Activated T-cell treated with anti-CD3 and anti-CD28 coated beads for 24 hours (primary cell): Measurements from ENCODE around the gene CA12.
A peak's percentile ranks its signal among the peaks of the same experiment; 100 is the strongest.

ENCODE experiments used
- DNase-seq: peaks from one replicate; pipeline ENCODE4 v3.0.0-alpha.2; 2020; ENCODE audit warnings: low read depth

The CA12 gene

DNA sequence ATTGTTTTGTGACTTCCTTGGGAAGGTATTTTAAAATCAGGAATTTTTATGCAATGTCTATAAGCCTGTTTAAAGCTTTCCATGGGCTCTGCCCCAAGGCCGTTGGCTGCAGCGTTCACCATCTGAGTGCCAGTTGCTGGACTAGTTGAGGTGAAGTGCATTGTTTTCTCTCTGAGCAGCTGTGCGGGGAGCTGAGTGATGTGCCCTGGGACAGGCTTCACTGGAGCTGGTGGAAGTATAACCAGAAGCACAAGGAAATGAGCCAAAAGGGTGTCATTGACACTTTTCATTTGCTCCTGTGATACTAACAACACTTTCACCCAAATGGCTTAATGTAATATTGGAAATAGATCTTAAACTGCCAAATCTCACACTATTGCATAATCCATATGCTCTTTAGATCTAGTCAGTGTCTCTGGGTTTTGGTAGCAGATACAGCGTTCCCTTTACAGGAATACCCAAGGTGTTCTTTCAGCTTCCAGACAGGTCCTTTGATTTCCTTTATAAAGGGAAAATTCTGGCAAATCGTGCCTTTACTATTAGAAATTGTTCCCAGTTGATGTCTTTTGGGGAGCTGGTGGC is 75.1 kb downstream of the CA12 start:
- DNase-seq, result no peak

DNA sequence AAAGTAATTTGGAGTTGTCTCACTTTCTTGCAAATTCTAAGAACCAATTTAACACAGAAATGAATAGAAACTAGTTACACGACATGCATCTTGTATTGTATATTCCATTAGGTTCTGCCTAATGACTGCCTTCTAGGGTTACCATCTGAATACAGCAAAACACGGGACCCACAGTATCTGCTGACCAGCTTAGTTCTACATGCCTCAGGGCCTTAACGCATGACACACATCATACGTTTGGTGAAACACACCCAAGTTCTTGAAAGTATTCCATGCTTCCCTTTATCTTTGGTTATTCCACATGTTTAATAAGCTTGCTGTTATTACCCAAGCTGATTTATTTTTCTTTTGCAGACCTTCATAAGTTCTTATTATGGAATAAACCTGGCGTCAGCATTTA is 76.4 kb downstream of the CA12 start:
- no peak for DNase-seq

DNA sequence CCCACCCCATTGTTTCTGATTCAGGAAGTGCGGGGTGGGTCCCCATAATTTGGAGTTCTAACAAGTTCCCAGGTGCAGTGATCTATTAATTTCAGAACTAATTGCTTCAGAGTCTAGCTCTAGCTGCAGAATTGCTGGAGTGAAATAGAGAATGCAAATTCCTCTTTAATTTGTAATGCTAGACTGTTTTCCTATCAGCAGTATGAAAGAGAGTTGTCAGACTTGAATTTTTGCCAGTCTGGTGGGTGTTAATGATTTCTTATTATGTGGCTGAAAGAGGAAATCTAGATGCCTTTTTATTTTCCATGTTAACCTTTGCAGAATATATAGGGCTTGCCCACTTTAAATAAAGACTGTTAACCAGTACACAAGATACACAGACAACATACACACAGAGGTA is 80.6 kb downstream of the CA12 start:
- no peak for DNase-seq

DNA sequence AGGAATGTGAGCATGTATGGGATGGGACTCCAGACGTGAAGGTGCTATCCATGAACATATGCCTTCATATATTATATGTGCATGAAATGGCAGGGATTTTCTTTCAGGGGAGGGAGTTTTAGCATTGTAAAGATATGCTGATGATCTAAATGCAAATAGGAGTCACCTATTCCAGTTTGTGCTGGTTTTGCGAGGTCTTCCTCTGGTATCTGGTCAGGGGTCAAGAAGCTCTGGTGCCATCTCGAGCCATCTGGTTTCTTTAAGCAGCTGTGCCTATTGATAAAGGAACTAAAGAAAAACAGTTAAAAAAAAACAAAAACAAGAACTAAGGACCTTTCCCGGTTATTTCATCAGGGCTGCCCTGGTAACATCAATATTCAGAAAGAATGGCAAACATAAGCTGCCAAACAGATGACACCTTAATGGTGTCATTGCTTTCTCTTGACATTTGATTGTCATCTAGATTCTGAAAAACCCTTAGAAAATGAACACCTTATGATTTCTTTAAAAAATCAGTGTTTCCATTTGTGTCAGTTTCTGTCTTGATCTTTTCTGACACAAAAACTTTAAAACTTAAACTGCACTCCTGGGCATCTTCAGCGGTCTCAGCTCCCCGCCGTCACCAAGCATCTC is 81.6 kb downstream of the CA12 start:
- DNase-seq, result no peak

DNA sequence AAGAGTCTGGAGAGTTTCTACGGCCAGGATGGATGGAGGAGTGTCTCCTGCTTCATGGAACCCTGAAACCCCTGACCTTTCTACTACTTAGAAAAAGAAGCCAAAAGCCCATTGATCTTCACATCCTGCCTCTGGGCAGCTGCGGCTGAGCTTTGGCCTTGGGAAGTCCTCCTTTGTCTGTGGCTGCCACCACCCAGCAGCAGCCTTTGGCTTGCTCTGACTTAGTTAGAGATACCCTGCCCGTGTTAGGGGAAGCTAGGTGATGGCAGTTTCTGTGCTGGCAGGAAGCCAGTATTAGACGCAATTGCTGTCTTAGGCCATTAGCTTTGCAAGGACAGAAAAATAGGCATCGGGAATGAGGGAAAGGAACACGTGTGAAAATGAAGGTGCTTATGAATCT is 85.5 kb downstream of the CA12 start:
- no peak for DNase-seq

DNA sequence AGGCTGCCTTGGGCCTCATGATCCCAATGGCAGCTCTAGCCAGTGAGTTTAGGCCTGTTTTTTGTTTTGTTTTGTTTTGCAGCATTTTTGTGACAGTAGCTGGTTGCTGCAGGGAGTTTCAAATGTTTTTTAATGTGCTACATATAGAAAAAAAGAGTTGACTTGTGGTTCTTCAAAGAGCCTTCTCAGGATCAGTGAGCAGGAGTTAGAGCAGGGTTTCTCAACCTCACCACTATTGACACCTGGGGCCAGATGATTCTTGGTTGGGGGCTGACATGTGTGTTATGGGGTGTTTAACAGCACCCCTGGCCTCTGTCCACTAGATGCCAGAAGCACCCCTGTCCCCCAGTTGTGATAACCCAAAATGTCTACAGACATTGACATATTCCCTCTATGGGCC is 86.3 kb downstream of the CA12 start:
- DNase-seq, result no peak

DNA sequence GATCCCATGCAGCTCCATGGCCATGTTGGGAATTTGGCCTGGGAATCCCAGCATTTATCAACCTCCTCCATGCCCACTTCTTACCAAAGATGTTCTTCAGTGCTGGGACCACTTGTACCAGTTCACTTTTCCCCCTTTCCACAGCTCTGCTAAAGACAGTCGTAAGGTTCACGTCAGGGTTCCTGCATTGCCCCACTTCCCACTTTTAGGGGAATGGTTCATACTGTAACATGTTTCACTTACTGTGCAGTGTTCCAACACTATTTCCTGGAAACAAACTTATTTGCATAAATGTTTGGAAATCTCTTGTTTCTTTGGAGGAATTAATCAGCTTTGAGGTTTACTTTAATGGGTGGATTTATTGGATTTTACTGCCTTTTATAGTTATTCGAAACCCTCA is 87.3 kb downstream of the CA12 start:
- no peak for DNase-seq

DNA sequence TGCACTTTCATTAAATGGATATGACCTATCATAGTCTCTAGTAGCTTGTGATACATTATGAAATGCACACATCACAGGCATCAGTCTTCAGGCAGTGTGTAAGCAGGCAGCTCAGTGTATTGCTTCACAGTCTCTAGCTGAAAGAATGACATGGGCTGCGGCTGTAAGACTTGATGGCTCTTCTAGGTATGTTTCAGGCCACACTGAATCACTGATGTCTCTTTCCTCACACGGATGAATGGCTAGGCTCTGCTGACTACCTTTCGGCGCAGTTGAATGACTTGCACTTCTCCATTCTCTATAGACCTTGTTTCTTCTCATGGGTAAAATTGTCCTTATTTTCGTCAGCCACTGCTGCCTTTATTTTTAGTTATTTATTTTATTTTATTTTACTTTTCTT is 88.9 kb downstream of the CA12 start:
- DNase-seq, result no peak

DNA sequence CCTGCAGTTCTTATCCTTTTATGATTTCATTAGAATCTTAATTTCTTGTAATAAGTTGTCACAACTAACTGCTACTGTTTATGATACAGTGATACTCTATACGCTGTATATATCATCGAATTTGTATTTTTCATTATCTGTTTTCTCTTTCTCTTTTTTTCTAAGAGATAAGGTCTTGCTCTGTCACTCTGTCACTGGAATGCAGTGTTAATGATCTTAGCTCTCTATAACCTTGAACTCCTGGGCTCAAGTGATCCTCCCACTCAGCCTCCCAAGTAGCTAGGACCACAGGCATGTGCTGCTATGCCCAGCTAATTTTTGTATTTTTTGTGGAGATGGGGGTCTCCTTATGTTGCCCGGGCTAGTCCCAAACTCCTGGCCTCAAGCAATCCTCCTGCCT is 89.4 kb downstream of the CA12 start:
- DNase-seq, result no peak

DNA sequence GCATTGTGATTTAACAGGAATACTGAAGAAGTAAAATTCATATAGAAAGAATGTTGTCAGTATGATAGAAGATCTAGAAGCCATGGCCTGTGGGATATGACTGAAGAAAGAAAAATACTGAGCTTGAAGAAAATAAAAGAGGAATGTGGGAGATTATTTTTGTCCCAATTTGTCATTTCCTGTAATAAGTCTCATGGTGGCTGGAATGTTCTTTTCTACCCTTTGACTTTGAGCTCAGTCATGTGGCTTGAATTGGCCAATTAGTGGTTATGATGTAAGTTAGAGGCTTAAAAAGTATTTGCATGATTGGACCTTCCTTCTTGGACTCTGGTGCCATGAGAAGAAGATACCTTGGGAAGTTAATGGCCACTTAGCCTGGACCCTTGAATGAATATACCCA is 90.1 kb downstream of the CA12 start:
- DNase-seq, result no peak

DNA sequence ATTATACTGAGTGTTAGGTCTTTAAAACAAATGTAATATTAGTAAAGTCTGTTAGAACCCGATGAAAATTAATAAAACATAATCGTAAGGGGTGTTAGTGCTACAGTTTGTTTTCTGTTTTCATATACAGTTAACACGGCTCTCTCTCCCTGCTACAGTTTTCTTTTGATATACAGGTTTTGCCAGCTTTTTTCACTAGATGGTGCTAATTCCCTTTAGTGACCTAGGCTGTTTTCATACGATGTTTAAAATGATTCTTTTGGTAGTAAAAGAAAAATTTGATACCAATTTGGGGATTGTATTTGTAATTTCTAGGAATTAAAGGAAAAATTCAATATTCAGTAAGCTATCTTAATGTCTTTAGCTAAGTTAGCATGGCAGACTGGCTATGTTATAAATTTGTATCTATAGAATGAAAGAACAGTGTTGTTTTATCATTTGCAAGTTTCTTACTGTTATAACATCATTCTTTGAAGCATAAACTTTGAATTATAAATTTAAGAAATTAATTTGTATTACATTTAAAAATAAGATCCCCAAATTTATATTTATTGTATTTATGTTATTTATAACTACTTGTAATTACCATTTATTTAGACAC is 92.8 kb downstream of the CA12 start:
- DNase-seq, result no peak

DNA sequence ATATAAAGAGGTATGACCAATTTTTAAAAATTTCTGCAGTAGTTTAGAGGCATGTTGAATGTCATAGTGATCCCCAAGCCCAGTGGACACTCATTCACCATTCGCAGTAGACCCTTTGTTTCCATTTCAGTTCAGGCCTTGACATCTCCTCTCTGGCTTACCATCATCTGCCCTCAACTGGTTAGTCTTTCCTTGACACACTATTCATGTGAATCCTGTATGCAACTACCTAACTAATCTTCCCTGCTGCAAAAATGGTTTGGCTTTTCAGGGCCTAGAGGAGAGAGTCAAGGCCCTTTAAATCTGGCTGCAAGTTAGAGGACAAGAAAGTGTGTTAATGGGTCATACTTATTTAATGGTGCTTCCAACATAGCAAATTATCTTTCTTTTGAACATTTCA is 93.3 kb downstream of the CA12 start:
- no peak for DNase-seq

DNA sequence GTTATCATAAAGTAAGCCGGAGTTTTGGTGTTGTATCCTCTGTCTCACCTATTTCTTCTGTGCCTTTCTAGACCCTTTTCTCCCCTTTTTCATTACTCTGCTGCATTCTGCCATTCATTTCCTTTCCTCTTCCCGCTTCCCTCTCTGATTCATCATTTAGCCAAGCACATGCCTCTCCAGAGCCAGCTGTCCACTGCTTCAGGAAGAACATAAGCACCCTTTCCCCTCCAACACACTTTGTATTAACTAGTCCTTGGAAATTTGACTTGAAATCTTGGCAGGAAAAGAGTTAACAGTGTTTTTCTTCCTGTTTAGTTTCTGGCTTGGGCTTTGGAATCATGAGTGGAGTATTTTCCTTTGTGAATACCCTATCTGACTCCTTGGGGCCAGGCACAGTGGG is 94.5 kb downstream of the CA12 start:
- no peak for DNase-seq

DNA sequence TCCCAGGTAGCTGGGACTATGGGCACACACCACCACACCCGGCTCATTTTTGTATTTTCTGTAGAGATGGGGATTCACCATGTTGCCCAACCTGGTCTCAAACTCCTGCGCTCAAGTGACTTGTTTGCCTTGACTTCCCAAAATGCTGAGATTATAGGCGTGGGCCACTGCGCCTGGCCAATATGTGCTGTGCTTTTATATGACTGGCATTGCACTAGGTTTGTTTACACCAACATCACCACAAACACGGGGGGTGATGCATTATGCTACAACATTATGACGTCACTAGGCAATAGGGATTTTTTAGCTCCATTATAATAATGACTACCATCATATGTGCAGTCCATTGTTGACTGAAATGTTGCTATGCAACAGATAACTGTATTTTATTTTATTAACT is 97.3 kb downstream of the CA12 start:
- no peak for DNase-seq

DNA sequence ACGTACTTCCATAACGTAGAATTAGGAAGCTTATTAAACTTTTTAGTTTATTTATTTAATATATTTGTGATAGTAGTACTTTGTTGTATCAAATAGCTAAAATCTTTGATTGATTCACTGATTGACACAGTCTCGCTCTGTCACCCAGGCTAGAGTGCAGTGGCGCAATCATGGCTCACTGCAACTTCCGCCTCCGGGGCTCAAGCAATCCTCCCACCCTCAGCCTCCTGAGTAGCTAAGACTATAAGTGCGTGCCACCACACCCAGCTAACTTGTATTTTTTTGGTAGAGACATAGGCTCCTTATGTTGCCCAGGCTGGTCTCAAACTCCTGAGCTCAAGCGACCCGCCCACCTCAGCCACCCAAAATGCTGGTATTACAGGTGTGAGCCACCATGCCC is 98.5 kb downstream of the CA12 start:
- DNase-seq, result no peak

DNA sequence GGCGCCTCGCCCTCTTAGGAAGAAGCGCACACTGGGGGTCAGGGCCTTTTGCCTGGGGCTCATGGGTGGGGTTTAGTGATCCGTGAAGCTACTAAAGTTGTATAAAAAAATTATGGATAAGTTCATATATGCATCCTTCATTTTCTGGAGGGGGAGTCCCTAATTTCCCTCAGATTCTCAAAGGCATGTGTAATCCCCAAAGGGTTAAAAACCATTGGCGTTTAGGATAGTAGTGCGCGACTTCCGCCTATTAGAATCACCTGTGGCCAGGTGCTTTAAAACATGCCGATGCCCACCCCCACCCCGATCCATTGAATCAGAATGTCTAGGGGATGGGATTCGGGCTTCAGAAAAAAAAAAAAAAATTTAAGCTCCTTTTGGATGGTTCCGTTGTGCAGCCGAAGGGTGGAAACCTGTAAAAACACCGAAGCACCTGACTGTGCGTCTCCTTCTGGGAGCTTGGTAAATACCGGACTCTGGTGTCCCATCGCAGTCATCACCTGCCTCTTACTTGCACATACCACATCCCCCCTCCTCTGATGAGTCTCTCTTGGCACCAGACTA is 103.7 kb downstream of the CA12 start:
- DNase-seq, result no peak

DNA sequence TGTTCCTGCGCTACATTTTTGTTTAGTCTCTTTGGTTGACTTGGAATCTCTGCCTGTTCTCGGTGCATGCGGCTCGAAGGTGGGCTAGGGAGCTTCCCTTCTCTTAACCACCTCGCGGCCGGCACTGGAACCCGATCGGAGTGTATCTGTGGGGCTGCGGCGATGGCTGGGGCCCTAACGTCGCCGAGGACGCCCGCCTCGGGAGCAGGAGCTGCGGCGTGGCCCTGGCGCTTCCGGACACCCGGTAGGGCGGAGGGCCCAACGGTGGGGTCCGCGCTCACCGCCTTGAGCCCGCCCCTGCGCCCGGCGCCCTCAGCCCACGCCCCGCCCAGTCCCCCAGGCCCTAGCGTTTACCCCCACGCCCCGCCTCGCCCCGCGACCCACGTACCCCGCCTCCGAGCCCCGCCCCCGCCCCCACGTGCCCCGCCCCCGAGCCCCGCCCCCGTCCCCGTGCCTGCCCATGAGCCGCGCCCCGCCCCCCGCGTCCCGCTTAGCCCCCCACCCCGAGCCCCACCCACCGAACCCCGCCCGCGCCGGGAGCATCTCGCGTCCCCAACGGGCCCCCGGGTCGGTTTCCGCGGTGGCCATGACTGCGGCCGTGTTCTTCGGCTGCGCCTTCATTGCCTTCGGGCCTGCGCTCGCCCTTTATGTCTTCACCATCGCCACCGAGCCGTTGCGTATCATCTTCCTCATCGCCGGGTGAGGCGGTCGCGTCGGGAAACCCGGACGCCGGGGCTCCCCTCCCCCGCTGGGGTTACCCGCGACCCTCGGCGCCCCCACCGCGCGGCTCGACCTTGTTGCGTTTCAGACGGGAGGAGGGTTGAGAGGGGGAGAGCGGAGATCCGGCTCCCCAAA is 104.4 kb downstream of the CA12 start, which contains the start of gene APH1B:
Gene APH1B (plus strand): TSS at position 568 of the 855 bp plus-strand sequence. CDS start 19 bp downstream, at position 587.
- DNase-seq, result peak; percentile 61

DNA sequence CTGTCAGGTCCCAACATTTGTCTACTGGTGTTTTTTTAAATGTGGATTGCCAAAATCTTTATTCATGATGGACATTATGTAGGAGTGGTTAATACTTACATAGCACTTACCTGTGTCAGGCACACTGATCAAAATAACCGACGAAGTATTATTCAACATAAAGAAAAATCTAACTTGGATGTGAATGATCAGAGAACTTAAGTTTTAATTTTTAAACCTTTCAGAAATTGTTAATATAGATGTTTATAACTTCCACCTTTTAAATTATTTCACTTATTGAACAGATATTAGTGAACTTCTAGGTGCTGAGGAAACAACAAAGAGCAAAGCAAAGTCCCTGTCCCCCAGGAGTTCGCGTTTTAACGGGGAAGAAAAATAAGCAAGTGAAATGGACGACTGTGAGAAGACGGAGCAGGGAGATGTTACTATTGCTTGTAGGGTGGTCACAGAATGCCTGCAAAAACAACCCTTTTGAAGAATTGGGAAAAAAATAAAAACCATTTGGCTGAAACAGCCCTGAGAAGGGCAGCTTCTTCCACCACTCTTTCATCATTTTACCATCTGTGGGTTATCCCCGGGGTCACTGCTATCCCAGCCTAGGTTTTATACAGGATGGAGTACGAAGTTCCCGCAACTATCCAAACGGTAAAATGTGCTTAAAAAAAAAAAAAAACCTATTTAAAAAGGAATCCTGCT is 105.2 kb downstream of the CA12 start:
- DNase-seq, result no peak

DNA sequence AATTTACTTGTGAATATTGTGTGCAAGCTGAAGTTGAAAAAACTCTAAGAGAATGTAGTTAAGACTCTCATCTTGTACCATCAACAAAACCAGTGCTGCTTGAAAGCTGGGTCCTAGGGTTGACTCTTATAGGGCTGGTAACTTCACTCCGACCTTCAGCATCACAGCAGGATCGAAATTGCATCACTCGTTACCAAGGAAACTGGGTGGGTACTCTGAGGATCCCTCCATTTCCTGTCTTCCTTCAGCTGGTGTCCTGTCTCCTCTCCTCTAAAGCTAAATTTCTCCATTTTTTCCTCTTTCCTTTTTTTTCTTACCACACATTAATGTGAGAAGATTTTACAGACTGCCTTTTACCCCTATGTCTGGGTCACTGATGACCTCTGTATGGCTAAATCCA is 107.2 kb downstream of the CA12 start:
- no peak for DNase-seq
